Testis (tissue), 3 donors: ENCODE data around the gene FIZ1. TPM values are rescaled to one million over a fixed set of nuclear protein-coding genes. Genes with fewer than 3 reads are reported as not detected.
A peak's percentile ranks its signal among the peaks of the same experiment; 100 is the strongest.

Experiments used
- DNase-seq: peaks from one replicate; pipeline ENCODE4 v3.0.0-alpha.2; 2019
- H3K27ac ChIP-seq, 2 donors: fragments of 200-600 bp; sonication (generic); one replicate each; pipeline ENCODE4 v1.5.1; 2019
- H3K27me3 ChIP-seq: fragments of 200-600 bp; sonication (generic); one replicate; pipeline ENCODE4 v1.5.1; 2019
- H3K36me3 ChIP-seq: fragments of 200-600 bp; sonication (generic); one replicate; pipeline ENCODE4 v1.5.1; 2017; ENCODE audit warnings: low read depth; ENCODE audit errors: missing control alignments
- H3K4me1 ChIP-seq: fragments of 200-600 bp; sonication (generic); one replicate; pipeline ENCODE4 v1.5.1; 2019
- H3K4me3 ChIP-seq, 2 donors: fragments of 200-600 bp; sonication (generic); one replicate each; pipeline ENCODE4 v1.5.1; 2017 to 2019
- H3K9me3 ChIP-seq: fragments of 200-600 bp; sonication (generic); one replicate; pipeline ENCODE4 v1.5.1; 2017
- POLR2A ChIP-seq: fragments of 450-650 bp; IDR thresholded peaks from one replicate; pipeline ENCODE4 v1.6.1; 2017; ENCODE audit warnings: antibody characterized with exemption, mild to moderate bottlenecking, moderate library complexity
- WGBS, 2 donors: methylation state at CpG; one replicate each; pipeline ENCODE4 v1.1.5; 2018; 5-methylcytosine and 5-hydroxymethylcytosine counted together
- intact Hi-C: fragments of 100-400 bp; cut with DNase I; formaldehyde crosslinking; loops from one replicate; pipeline ENCODE4 v1.15.1; 2023; ENCODE audit warnings: low total_unique reads
- polyA plus RNA-seq: library from polyadenylated mRNA; stranded (reverse); fragments of 350-450 nt; fragmentation: Illumina TruSeq; extraction: RNeasy Lipid Tissue Mini Kit (QIAGEN cat#74804); gene quantifications from one replicate; pipeline ENCODE4 v1.2.3, GENCODE V29; 2014; ENCODE audit warnings: low read depth, low replicate concordance; ENCODE audit not compliant: insufficient read depth
- total RNA-seq, 2 donors: library from RNA; depleted of rRNA; stranded (reverse); fragments of >200 nt; gene quantifications; one replicate each; pipeline ENCODE4 v1.2.3, GENCODE V29; 2016
- TF ChIP-seq, protein P1 (sequence below), 3 experiments: fragments of 450-650 bp in 2 of 3; fragments of 200-600 bp in 1 of 3; sonication (generic) in 1 of 3; IDR thresholded peaks; one replicate each; pipeline ENCODE4 v1.5.1; 2016 to 2019; ENCODE audit warnings: antibody characterized with exemption in 3 of 3, mild to moderate bottlenecking in 2 of 3, moderate library complexity in 1 of 3

The FIZ1 gene
- total and polyA plus RNA-seq, 3 donors from 2014 or later, result 8.5 to 17.4 (median 16.5) TPM

DNA sequence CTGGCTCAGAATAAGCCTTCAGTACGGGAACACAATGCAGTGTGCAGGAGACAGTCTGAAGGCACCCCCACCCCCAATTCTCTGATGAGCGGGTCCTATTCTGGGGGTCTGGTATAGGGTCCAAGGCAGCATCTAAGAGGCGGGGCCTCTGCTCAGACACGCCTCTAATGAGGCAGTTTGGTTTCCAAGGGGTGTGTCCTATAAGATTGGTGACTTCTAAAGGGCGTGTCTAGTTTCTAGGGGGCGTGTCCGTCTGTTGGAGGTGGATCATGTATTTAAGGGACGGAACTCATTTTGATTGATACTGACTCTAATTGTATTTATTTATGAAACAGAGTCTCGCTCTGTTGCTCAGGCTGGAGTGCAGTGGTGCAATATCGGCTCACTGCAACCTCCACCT is 8.7 kb downstream of the FIZ1 start:
- Histone ChIP-seq H3K4me1 (peaks cover 15% of the 10 kb centered on the region), H3K36me3 (no peaks in the 10 kb centered on the region), H3K4me3 (no peak overlapping the region), H3K27ac (no peak overlapping the region), H3K27me3 (no peaks in the 10 kb centered on the region), H3K9me3 (no peaks in the 10 kb centered on the region)
- 67 to 79% methylated on average over 10 of the region's 10 CpGs for WGBS, 2 donors
- DNase-seq, result no peak
- intact Hi-C loops, result no loop called here
- TF ChIP-seq, protein P1, sequence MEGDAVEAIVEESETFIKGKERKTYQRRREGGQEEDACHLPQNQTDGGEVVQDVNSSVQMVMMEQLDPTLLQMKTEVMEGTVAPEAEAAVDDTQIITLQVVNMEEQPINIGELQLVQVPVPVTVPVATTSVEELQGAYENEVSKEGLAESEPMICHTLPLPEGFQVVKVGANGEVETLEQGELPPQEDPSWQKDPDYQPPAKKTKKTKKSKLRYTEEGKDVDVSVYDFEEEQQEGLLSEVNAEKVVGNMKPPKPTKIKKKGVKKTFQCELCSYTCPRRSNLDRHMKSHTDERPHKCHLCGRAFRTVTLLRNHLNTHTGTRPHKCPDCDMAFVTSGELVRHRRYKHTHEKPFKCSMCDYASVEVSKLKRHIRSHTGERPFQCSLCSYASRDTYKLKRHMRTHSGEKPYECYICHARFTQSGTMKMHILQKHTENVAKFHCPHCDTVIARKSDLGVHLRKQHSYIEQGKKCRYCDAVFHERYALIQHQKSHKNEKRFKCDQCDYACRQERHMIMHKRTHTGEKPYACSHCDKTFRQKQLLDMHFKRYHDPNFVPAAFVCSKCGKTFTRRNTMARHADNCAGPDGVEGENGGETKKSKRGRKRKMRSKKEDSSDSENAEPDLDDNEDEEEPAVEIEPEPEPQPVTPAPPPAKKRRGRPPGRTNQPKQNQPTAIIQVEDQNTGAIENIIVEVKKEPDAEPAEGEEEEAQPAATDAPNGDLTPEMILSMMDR (IDR thresholded peaks at IDR 0.05), result no peak
- TF ChIP-seq POLR2A, result no peak

GRCh38 chr19:55590109-55590508 is 9.2 kb downstream of the FIZ1 start:
- no peaks in the 10 kb centered on the region for H3K36me3 ChIP-seq
- WGBS, 2 donors, result 59 to 65% methylated on average over 7 of the region's 7 CpGs
- H3K27ac ChIP-seq, result no peak overlapping the region
- H3K4me1 ChIP-seq, result peaks cover 15% of the 10 kb centered on the region
- DNase-seq, result no peak
- H3K27me3 ChIP-seq, result no peaks in the 10 kb centered on the region
- no peaks in the 10 kb centered on the region for H3K9me3 ChIP-seq
- intact Hi-C loops, result no loop called here
- H3K4me3 ChIP-seq, result no peak overlapping the region
- TF ChIP-seq POLR2A, result no peak
- TF ChIP-seq, protein P1 (IDR thresholded peaks at IDR 0.05), result no peak

- intact Hi-C loops, result no loop called here
- no peak overlapping the region for H3K27ac ChIP-seq
- H3K4me3 ChIP-seq, result no peak overlapping the region
- H3K36me3 ChIP-seq, result no peaks in the 10 kb centered on the region
- DNase-seq, result no peak
- H3K4me1 ChIP-seq, result peaks cover 15% of the 10 kb centered on the region
- no peaks in the 10 kb centered on the region for H3K27me3 ChIP-seq
- 92% methylated on average over 8 of the region's 8 CpGs for WGBS, 2 donors
- no peaks in the 10 kb centered on the region for H3K9me3 ChIP-seq
- TF ChIP-seq POLR2A, result no peak
- TF ChIP-seq, protein P1 (IDR thresholded peaks at IDR 0.05), result no peak
Observed at GRCh38 chr19:55588738-55589137, 10.6 kb downstream of the FIZ1 start.

DNA sequence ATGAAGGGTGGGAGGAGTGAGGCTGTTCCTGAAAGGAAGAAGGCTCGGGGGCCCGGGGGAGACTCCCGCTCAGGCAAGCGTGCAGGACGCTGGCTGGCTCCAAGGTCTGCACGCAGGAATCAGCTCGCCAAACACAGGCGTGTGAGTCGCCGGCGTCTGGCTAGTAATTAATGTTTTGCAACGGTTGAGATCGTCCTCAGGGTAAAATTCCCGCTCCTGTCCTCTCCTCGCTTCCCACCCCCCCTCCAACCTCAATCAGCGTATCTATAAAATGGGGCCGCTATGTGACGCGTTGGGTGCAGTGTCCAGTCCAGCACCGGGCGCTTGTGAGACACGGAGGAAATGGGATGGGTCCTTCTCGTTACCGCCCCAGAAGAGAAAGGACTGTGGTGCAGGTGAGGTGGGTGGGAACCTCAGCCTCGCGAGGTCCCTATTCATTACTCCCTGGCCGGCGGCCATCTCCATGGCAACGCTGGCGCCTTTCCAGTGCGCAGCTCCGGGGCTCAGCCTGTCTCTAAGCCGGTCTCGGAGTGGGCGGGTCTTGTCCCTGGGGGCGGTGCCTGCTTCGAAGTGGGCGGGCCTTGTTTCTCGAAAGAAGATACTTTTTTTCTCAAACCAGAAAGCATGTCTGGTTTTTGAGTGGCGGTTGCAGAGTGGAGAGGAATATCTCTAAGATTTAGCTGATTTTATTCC is 12.2 kb downstream of the FIZ1 start:
- WGBS, 2 donors, result 0 to 2% methylated on average over 34 to 40 of the region's 40 CpGs

More for the DNA sequence above, 12.2 kb downstream of the FIZ1 start:
- H3K4me3 ChIP-seq, result peak overlapping the region; percentile 15 to 50
- peaks cover 19% of the 10 kb centered on the region for H3K4me1 ChIP-seq
- no peaks in the 10 kb centered on the region for H3K36me3 ChIP-seq
- TF ChIP-seq, protein P1 (IDR thresholded peaks at IDR 0.05), result no peak
- TF ChIP-seq POLR2A, result no peak
- no peaks in the 10 kb centered on the region for H3K27me3 ChIP-seq
- intact Hi-C loops, result no loop called here
- no peaks in the 10 kb centered on the region for H3K9me3 ChIP-seq
- peak; percentile 96 for DNase-seq
- no peak overlapping the region for H3K27ac ChIP-seq
